SK-N-SH (cell line): ENCODE data around the gene SERPINB10.

ENCODE experiments used
- EP300 ChIP-seq, 2 experiments: IDR thresholded peaks; 2 replicates each; pipeline versions ENCODE4 v1.4.0 to v1.6.1; 2012; ENCODE audit warnings: borderline replicate concordance in 1 of 2, low read depth in 1 of 2, low read length in 1 of 2
- EZH2phosphoT487 ChIP-seq: fragments of 200-600 bp; sonication (generic); IDR thresholded peaks from 2 replicates; pipeline ENCODE4 v1.6.1; 2017; ENCODE audit warnings: low read depth, mixed run types, mild to moderate bottlenecking, antibody characterized with exemption, moderate library complexity, borderline replicate concordance
- MXI1 ChIP-seq: IDR thresholded peaks from 2 replicates; pipeline ENCODE4 v1.6.1; 2012; ENCODE audit warnings: mild to moderate bottlenecking, low read depth, low read length, improper control_type of control experiment
- PBX3 ChIP-seq: IDR thresholded peaks from 2 replicates; pipeline ENCODE4; 2012
- RAD21 ChIP-seq: IDR thresholded peaks from 2 replicates; pipeline ENCODE4 v1.6.1; 2012; ENCODE audit warnings: mild to moderate bottlenecking, low read length
- RCOR1 ChIP-seq: fragments of 150-350 bp; IDR thresholded peaks from 2 replicates; pipeline ENCODE4 v1.6.1; 2017; ENCODE audit warnings: antibody characterized with exemption, low read length
- TCF12 ChIP-seq: IDR thresholded peaks from 2 replicates; pipeline ENCODE4 v1.4.0; 2012
- TF ChIP-seq, protein P1 (sequence below): fragments of 200-600 bp; sonication (generic); IDR thresholded peaks from 2 replicates; pipeline ENCODE4 v1.6.1; 2017; ENCODE audit warnings: antibody characterized with exemption, mild to moderate bottlenecking, moderate library complexity
- TF ChIP-seq, protein P2 (sequence below): IDR thresholded peaks from 2 replicates; pipeline ENCODE4 v1.6.1; 2012; ENCODE audit warnings: mild to moderate bottlenecking, low read depth, low read length, moderate library complexity
- TF ChIP-seq, protein P3 (sequence below): IDR thresholded peaks from 2 replicates; pipeline ENCODE4 v1.4.0; 2012; ENCODE audit warnings: low read depth

GRCh38 chr18:63964908-63965307 is 57.1 kb downstream of the SERPINB10 start:
- TF ChIP-seq MXI1 (no peak), RCOR1 (no peak), EZH2phosphoT487 (no peak), TCF12 (no peak), RAD21 (no peak), PBX3 (no peak), EP300 (IDR thresholded peaks at IDR 0.05; ENCODE audit: borderline replicate concordance in 1 of 2, low read depth in 1 of 2, low read length in 1 of 2) (no peak)
- TF ChIP-seq, protein P1, sequence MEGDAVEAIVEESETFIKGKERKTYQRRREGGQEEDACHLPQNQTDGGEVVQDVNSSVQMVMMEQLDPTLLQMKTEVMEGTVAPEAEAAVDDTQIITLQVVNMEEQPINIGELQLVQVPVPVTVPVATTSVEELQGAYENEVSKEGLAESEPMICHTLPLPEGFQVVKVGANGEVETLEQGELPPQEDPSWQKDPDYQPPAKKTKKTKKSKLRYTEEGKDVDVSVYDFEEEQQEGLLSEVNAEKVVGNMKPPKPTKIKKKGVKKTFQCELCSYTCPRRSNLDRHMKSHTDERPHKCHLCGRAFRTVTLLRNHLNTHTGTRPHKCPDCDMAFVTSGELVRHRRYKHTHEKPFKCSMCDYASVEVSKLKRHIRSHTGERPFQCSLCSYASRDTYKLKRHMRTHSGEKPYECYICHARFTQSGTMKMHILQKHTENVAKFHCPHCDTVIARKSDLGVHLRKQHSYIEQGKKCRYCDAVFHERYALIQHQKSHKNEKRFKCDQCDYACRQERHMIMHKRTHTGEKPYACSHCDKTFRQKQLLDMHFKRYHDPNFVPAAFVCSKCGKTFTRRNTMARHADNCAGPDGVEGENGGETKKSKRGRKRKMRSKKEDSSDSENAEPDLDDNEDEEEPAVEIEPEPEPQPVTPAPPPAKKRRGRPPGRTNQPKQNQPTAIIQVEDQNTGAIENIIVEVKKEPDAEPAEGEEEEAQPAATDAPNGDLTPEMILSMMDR: no peak
- TF ChIP-seq, protein P2, sequence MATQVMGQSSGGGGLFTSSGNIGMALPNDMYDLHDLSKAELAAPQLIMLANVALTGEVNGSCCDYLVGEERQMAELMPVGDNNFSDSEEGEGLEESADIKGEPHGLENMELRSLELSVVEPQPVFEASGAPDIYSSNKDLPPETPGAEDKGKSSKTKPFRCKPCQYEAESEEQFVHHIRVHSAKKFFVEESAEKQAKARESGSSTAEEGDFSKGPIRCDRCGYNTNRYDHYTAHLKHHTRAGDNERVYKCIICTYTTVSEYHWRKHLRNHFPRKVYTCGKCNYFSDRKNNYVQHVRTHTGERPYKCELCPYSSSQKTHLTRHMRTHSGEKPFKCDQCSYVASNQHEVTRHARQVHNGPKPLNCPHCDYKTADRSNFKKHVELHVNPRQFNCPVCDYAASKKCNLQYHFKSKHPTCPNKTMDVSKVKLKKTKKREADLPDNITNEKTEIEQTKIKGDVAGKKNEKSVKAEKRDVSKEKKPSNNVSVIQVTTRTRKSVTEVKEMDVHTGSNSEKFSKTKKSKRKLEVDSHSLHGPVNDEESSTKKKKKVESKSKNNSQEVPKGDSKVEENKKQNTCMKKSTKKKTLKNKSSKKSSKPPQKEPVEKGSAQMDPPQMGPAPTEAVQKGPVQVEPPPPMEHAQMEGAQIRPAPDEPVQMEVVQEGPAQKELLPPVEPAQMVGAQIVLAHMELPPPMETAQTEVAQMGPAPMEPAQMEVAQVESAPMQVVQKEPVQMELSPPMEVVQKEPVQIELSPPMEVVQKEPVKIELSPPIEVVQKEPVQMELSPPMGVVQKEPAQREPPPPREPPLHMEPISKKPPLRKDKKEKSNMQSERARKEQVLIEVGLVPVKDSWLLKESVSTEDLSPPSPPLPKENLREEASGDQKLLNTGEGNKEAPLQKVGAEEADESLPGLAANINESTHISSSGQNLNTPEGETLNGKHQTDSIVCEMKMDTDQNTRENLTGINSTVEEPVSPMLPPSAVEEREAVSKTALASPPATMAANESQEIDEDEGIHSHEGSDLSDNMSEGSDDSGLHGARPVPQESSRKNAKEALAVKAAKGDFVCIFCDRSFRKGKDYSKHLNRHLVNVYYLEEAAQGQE: no peak
- TF ChIP-seq, protein P3, sequence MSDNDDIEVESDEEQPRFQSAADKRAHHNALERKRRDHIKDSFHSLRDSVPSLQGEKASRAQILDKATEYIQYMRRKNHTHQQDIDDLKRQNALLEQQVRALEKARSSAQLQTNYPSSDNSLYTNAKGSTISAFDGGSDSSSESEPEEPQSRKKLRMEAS: no peak
